Duodenal mucosa (tissue), 2 donors: ENCODE results near the gene CUX1.
"Not testable (repeated sequence)": the region's sequence is repeated elsewhere in the genome, so short reads cannot be mapped to it uniquely, and the experiment has no call there.

Experiments used
- H3K27ac ChIP-seq: one replicate; pipeline ENCODE4 v1.7.0; 2013; ENCODE audit warnings: low read depth, low read length
- H3K27me3 ChIP-seq, 2 donors: one replicate each; pipeline ENCODE4 v1.7.0; 2013; ENCODE audit warnings: low read length in 2 of 2, control low read depth in 1 of 2; ENCODE audit not compliant: insufficient read depth in 2 of 2, control insufficient read depth in 1 of 2
- H3K36me3 ChIP-seq, 2 donors: one replicate each; pipeline ENCODE4 v1.7.0; 2013; ENCODE audit warnings: low read length in 2 of 2, control low read depth in 1 of 2; ENCODE audit not compliant: insufficient read depth in 2 of 2, control insufficient read depth in 1 of 2
- H3K4me1 ChIP-seq, 2 donors: one replicate each; pipeline ENCODE4 v1.7.0; 2013; ENCODE audit warnings: low read length in 2 of 2, control low read depth in 1 of 2; ENCODE audit not compliant: insufficient read depth in 2 of 2, control insufficient read depth in 1 of 2
- H3K4me3 ChIP-seq, 2 donors: one replicate each; pipeline ENCODE4 v1.7.0; 2013; ENCODE audit warnings: low read length in 2 of 2, low read depth in 1 of 2
- H3K9ac ChIP-seq, 2 donors: one replicate each; pipeline ENCODE4 v1.7.0; 2013; ENCODE audit warnings: low read length in 2 of 2, low read depth in 1 of 2
- H3K9me3 ChIP-seq, 2 donors: one replicate each; pipeline ENCODE4 v1.7.0; 2013; ENCODE audit warnings: low read length in 2 of 2, control low read depth in 1 of 2; ENCODE audit not compliant: control insufficient read depth in 1 of 2

The CUX1 gene

DNA sequence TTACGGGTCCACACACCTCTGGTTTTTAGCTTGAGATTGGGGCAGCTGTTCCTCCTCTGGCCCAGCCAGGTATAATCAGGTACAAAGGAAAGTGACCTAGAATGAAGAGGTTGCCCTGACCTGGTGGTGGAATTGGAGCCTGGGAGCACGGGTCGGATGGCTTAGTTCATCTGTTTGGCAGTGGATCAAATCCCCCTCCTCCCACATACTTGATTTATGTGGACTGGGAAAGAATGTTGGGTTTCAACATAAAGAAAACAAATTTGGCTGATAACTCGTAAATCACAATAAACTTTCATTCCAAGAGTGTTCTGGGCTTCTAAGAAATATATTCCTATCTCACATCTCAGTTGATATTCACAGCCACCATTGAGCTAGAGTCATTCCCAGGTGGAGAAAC is 186.8 kb downstream of the CUX1 start:
- Histone ChIP-seq H3K27me3 (no peaks in the 10 kb centered on the region), H3K4me1 (peaks cover 10 to 11% of the 10 kb centered on the region in 2 donors), H3K27ac (no peak overlapping the region), H3K36me3 (no peaks in the 10 kb centered on the region), H3K9me3 (no peaks in the 10 kb centered on the region), H3K9ac (no peak overlapping the region), H3K4me3 (no peak overlapping the region)

GRCh38 chr7:102004848-102005247 is 187.4 kb downstream of the CUX1 start:
- peaks cover 10 to 11% of the 10 kb centered on the region in 2 donors for H3K4me1 ChIP-seq
- no peaks in the 10 kb centered on the region for H3K36me3 ChIP-seq
- no peak overlapping the region for H3K9ac ChIP-seq
- H3K9me3 ChIP-seq = no peaks in the 10 kb centered on the region
- no peak overlapping the region for H3K4me3 ChIP-seq
- no peak overlapping the region for H3K27ac ChIP-seq
- no peaks in the 10 kb centered on the region for H3K27me3 ChIP-seq

GRCh38 chr7:102005933-102006480 is 188.6 kb downstream of the CUX1 start:
- no peak overlapping the region for H3K9ac ChIP-seq
- H3K27ac ChIP-seq = no peak overlapping the region
- H3K27me3 ChIP-seq = no peaks in the 10 kb centered on the region
- H3K4me1 ChIP-seq = peaks cover 10 to 11% of the 10 kb centered on the region in 2 donors
- H3K9me3 ChIP-seq = no peaks in the 10 kb centered on the region
- no peaks in the 10 kb centered on the region for H3K36me3 ChIP-seq
- H3K4me3 ChIP-seq = no peak overlapping the region

GRCh38 chr7:102006695-102007094 is 189.3 kb downstream of the CUX1 start:
- no peaks in the 10 kb centered on the region for H3K27me3 ChIP-seq

GRCh38 chr7:102008535-102009262 is 191.3 kb downstream of the CUX1 start:
- Histone ChIP-seq H3K4me1 (peaks cover 10 to 11% of the 10 kb centered on the region in 2 donors), H3K9ac (no peak overlapping the region), H3K27me3 (no peaks in the 10 kb centered on the region), H3K4me3 (no peak overlapping the region), H3K36me3 (no peaks in the 10 kb centered on the region), H3K27ac (no peak overlapping the region), H3K9me3 (no peaks in the 10 kb centered on the region)

More at GRCh38 chr7:102006695-102007094, 189.3 kb downstream of the CUX1 start:
- Histone ChIP-seq H3K36me3 (no peaks in the 10 kb centered on the region), H3K27ac (no peak overlapping the region), H3K9ac (no peak overlapping the region), H3K4me3 (no peak overlapping the region), H3K4me1 (peaks cover 10 to 11% of the 10 kb centered on the region in 2 donors), H3K9me3 (no peaks in the 10 kb centered on the region)

DNA sequence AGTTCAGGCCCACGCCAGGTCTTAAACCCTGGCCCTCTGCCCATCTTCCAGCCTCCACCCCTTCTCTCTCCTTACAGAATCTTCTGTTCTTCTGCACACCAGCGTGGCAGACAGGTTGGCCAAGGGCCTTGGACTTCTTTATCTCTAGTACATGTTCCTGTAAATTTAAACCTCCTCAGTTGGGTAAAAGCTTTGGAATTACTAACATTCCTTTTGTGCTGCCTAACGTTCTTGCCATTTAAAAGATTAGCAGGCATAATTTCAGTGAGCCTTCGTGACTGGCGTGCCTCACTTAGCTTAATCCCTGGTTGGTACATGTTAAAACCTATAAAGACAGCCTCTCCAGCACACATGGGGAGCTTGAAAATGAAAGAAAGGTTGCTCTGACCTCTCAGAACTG is 192.2 kb downstream of the CUX1 start:
- Histone ChIP-seq H3K4me3 (no peak overlapping the region), H3K27ac (no peak overlapping the region)

DNA sequence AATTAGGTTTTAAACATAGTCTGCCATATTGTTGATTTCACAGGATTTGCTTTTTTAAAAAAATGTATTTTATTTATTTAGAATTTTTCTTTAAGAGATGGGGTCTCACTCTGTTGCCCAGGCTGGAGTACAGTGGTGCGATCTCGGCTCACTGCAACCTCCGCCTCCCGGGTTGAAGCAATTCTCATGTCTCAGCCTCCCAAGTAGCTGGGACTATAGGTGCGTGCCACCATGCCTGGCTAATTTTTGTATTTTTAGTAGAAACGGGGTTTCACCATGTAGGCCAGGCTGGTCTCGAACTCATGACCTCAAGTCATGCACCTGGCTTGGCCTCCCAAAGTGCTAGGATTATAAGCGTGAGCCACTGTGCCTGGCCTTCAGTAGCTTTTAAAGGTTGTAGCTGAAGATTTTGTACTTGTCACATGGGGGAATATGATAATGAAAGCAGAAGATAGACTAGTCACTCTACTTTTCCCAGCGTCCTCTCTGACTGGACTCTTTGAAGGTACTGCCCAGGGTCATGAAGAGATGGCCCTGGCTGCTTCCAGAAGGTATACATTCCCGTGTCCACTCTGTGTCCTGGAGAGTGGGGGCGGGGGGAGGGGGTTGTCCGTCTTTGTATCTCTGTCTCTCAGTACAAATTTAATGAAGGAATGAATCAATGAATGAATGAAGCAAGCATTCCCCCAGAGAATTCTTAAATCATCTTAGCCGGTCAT is 194.8 kb downstream of the CUX1 start:
- not testable (repeated sequence) for H3K36me3 ChIP-seq, H3K27me3 ChIP-seq, H3K9me3 ChIP-seq, H3K9ac ChIP-seq, H3K27ac ChIP-seq, H3K4me3 ChIP-seq
- H3K4me1 ChIP-seq = peaks cover 10 to 11% of the 10 kb centered on the region in 2 donors

More for the DNA sequence above, 192.2 kb downstream of the CUX1 start:
- H3K4me1 ChIP-seq = peaks cover 10 to 11% of the 10 kb centered on the region in 2 donors
- H3K27me3 ChIP-seq = no peaks in the 10 kb centered on the region
- H3K9ac ChIP-seq = no peak overlapping the region
- H3K9me3 ChIP-seq = no peaks in the 10 kb centered on the region
- H3K36me3 ChIP-seq = no peaks in the 10 kb centered on the region

GRCh38 chr7:102012941-102013461 is 195.6 kb downstream of the CUX1 start:
- Histone ChIP-seq H3K9me3 (no peaks in the 10 kb centered on the region), H3K27ac (no peak overlapping the region), H3K36me3 (no peaks in the 10 kb centered on the region)

DNA sequence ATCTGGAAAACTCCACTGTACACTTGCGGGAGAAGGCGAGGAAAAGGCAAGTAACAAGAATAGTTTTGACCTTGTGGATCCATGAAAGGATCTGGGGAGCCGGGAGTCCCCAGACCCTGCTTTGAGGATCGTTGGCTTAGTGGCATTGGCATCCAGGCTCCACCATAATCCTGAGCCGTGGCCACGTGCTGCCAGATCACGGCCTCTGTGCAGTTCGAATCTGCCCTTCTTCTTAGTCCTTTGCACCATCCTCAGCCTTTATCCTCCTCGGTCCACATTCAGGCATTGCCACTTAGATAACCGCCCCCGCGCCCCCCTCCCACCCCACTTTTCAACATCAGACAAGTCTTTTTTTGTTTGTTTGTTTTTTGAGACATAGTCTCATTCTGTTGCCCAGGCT is 201.4 kb downstream of the CUX1 start:
- Histone ChIP-seq H3K4me1 (peaks cover 0 to under 1% of the 10 kb centered on the region in 2 donors), H3K4me3 (no peak overlapping the region), H3K36me3 (peaks cover 0 to 5% of the 10 kb centered on the region in 2 donors), H3K9me3 (no peaks in the 10 kb centered on the region), H3K27ac (no peak overlapping the region), H3K27me3 (no peaks in the 10 kb centered on the region), H3K9ac (no peak overlapping the region)

More at GRCh38 chr7:102012941-102013461, 195.6 kb downstream of the CUX1 start:
- Histone ChIP-seq H3K9ac (no peak overlapping the region), H3K4me1 (peaks cover 10 to 11% of the 10 kb centered on the region in 2 donors), H3K27me3 (no peaks in the 10 kb centered on the region), H3K4me3 (no peak overlapping the region)

DNA sequence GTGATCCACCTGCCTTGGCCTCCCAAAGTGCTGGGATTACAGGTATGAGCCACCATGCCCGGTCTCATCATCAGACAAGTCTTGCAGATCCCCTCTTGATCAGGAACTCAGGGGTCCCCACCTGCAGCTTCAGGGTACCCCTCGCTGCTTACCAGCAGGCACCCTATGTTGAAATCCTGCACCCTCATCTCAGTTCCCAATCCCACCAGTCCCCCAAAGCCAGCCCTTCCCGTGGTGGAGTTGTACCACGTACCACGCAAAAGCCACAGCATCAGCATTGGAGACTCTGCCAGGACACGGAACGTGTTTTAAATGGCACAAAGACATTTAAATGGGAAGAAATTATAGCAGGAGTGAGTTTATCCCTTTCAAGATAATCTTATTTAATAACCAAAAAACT is 202.0 kb downstream of the CUX1 start:
- Histone ChIP-seq H3K4me3 (no peak overlapping the region), H3K9ac (no peak overlapping the region), H3K36me3 (peaks cover 0 to 5% of the 10 kb centered on the region in 2 donors), H3K27ac (no peak overlapping the region), H3K9me3 (no peaks in the 10 kb centered on the region), H3K27me3 (no peaks in the 10 kb centered on the region), H3K4me1 (peaks cover 0 to 6% of the 10 kb centered on the region in 2 donors)
